NCI-H82 (cell line): ENCODE data around the gene KRT6B.
"Not testable (repeated sequence)": the region's sequence is repeated elsewhere in the genome, so short reads cannot be mapped to it uniquely, and the experiment has no call there.

ENCODE experiments used
- DNase-seq: peaks from one replicate; lab custom pipeline; 2025; lab: John Stamatoyannopoulos, UW

The KRT6B gene

GRCh38 chr12:52452101-52452500 is at the start of gene KRT6B:
Gene KRT6B, minus strand, starts transcription at chr12:52452146. Its CDS starts 68 bp downstream, at chr12:52452078.
- DNase-seq, result no peak

- no peak for DNase-seq
Observed at GRCh38 chr12:52501490-52501889, 49.5 kb upstream of the KRT6B start.

GRCh38 chr12:52500574-52500973 is 48.6 kb upstream of the KRT6B start:
- DNase-seq, result not testable (repeated sequence)

- DNase-seq, result no peak
Observed at GRCh38 chr12:52499806-52500560, 48.0 kb upstream of the KRT6B start.

GRCh38 chr12:52498946-52499345 is 47.0 kb upstream of the KRT6B start:
- DNase-seq, result peak; percentile 25

- DNase-seq, result no peak
Observed at GRCh38 chr12:52497975-52498374, 46.0 kb upstream of the KRT6B start.

- DNase-seq, result peak; percentile 27
Observed at GRCh38 chr12:52496590-52497071, 44.7 kb upstream of the KRT6B start.

- no peak for DNase-seq
Observed at GRCh38 chr12:52496054-52496453, 44.1 kb upstream of the KRT6B start.

- DNase-seq, result peak; percentile 18
Observed at GRCh38 chr12:52495389-52495788, 43.4 kb upstream of the KRT6B start.

- DNase-seq, result no peak
Observed at GRCh38 chr12:52494518-52494917, 42.6 kb upstream of the KRT6B start.

- DNase-seq, result no peak
Observed at GRCh38 chr12:52494100-52494499, 42.2 kb upstream of the KRT6B start.

- no peak for DNase-seq
Observed at GRCh38 chr12:52493172-52493571, 41.2 kb upstream of the KRT6B start, which contains the start of gene KRT6A. Gene KRT6A, minus strand, starts transcription at chr12:52493257. Its CDS starts 69 bp downstream, at chr12:52493188.

- DNase-seq, result not testable (repeated sequence)
Observed at GRCh38 chr12:52492405-52492804, 40.5 kb upstream of the KRT6B start.

GRCh38 chr12:52491495-52491894 is 39.5 kb upstream of the KRT6B start:
- not testable (repeated sequence) for DNase-seq

GRCh38 chr12:52488736-52489135 is 36.8 kb upstream of the KRT6B start:
- DNase-seq, result no peak

GRCh38 chr12:52487744-52488443 is 35.9 kb upstream of the KRT6B start:
- not testable (repeated sequence) for DNase-seq

GRCh38 chr12:52487211-52487610 is 35.3 kb upstream of the KRT6B start:
- DNase-seq, result no peak

- no peak for DNase-seq
Observed at GRCh38 chr12:52486166-52487105, 34.5 kb upstream of the KRT6B start.

- no peak for DNase-seq
Observed at GRCh38 chr12:52480073-52480472, 28.1 kb upstream of the KRT6B start.

- no peak for DNase-seq
Observed at GRCh38 chr12:52477651-52478050, 25.7 kb upstream of the KRT6B start.

- DNase-seq, result no peak
Observed at GRCh38 chr12:52474212-52474611, 22.3 kb upstream of the KRT6B start.

- no peak for DNase-seq
Observed at GRCh38 chr12:52473768-52474167, 21.8 kb upstream of the KRT6B start, which contains the start of gene KRT6C. Gene KRT6C, minus strand, starts transcription at chr12:52473805. Its CDS starts 68 bp downstream, at chr12:52473737.
